Caki2 (cell line): ENCODE results near the gene AFAP1L1. TPM values are rescaled to one million over a fixed set of nuclear protein-coding genes. Genes with fewer than 3 reads are reported as not detected.

Experiments used
- DNase-seq: peaks from one replicate; pipeline ENCODE4 v3.0.0-alpha.2; 2015; ENCODE audit warnings: low read depth
- in situ Hi-C: cut with HindIII; loops from 2 replicates; pipeline ENCODE4 v1.10.0; 2016; ENCODE audit warnings: low sequenced_read_pairs, low pct_unique_long_range_greater_than_20kb, mixed read lengths
- total RNA-seq: library from RNA; depleted of rRNA; stranded (reverse); fragments of >200 nt; shearing (Covaris generic); gene quantifications from 2 replicates; pipeline ENCODE4 v1.2.3, GENCODE V29; 2014; ENCODE audit warnings: low replicate concordance

Gene AFAP1L1
- total RNA-seq, 1 experiment from 2014 or later = 3.6 TPM

GRCh38 chr5:149325166-149325735 is 53.6 kb downstream of the AFAP1L1 start:
- DNase-seq = no peak
- in situ Hi-C loops = no loop called here

DNA sequence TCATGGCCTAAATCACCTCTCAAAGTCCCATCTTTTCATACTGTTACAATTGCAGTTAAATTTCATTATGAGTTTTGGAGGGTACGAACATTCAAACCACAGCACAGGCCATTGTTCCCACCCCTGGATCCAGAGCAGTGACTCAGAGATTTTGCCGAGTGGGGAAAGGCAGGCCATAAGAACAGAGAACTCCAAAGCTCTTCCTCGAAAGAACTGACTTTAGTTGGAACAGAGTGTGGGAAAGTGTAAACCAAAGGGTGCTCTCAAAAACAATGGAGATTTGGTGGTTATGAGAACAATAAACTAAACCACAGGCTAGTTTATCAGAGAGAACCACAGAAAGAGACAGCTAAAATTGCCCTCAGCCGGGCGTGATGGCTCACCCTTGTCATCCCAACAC is 54.2 kb downstream of the AFAP1L1 start:
- in situ Hi-C loops = no loop called here
- no peak for DNase-seq

- in situ Hi-C loops = no loop called here
- no peak for DNase-seq
Observed at GRCh38 chr5:149326611-149327010, 55.0 kb downstream of the AFAP1L1 start.

- in situ Hi-C loops = no loop called here
- no peak for DNase-seq
Observed at GRCh38 chr5:149328177-149328576, 56.5 kb downstream of the AFAP1L1 start.

DNA sequence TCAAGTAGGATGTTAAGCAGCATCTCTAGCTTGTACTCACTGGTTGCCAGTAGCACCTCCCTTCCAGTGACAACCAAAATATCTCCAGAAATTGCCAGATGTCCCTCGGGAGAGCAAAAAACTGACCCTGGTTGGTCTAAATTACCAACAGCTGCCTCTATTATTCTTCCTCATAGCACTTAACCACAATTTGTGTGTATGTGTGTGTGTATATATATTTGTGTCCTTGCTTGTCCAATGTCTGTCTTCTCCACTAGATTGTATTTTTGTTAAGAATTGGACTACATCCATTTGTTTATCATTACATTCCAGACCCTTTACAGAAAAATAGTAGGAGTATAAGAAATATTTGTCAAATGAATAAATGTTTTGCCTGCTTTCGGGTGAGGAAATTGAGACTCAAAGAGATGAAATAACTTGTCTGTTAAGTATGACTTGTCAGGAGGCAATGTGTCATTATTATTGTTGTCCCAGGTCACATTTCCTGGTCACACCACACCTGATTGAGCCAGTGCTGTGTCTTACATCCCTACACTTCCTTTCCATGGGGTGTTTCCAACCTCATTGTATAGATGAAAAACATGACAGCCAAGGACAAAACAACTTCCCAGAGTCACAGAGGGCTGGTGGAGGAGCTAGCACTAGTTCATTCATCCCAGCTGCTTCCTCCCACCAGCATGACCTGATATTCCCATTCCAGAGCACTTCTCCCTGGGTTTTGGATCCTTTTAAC is 62.2 kb downstream of the AFAP1L1 start:
- DNase-seq = no peak
- in situ Hi-C loops = no loop called here

- DNase-seq = no peak
- in situ Hi-C loops = no loop called here
Observed at GRCh38 chr5:149337736-149338135, 66.1 kb downstream of the AFAP1L1 start.

DNA sequence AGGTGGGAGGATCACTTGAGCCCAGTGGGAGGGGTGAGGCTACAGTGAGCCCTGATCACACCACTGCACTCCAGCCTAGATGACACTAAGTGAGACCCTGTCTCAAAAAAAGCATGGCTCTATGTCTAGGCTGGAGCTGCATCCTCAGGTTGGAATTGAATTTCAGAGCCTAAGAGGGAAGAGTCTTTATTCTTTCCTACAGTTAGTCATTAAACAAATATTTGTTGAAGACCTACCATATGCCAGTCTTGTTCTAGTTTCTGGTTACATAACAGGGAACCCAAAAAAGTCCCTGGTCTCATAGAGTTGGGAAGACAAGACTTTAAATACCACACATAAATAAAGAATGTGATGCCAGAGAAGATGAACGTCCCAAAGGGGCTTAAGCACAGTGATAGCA is 66.7 kb downstream of the AFAP1L1 start:
- in situ Hi-C loops = no loop called here
- DNase-seq = no peak

DNA sequence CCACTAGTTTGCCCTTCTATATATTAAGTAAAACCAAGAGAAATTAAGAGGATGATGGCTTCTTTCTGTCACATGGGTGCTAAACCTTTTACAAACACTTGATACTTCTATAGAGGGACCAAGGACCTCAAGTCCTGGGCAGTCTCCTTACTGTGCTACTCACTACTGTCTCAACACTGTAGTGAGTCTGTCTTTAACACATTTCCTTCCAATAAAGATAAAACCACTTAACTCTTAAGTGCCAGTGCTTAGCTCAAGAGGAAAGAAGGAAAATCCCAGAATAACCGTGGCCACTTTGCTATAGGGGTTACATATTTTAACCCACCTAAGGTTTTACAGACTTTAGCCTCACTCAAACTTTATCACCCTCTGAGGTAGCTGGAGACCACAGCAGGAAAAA is 69.3 kb downstream of the AFAP1L1 start:
- in situ Hi-C loops = no loop called here

GRCh38 chr5:149341876-149342275 is 70.2 kb downstream of the AFAP1L1 start:
- in situ Hi-C loops = no loop called here
- no peak for DNase-seq

More for the DNA sequence above, 69.3 kb downstream of the AFAP1L1 start:
- no peak for DNase-seq

DNA sequence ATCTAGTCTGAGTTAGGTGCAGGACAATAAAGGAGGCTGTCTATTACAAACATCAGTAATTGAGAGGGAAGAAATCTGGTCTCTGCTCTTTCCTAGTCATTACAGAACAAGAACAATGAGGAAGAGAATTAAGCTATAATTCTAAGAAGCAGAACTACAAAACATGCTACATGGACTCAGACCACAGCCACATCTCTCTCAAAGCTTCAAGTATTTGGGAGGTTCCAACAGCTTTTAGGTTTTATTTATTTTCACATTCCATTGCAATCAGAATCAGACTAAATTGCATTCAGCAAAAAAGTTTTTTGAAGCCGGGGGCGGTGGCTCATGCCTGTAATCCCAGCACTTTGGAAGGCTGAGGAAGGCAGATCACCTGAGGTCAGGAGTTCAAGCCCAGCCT is 72.5 kb downstream of the AFAP1L1 start:
- in situ Hi-C loops = no loop called here
- DNase-seq = no peak

GRCh38 chr5:149345147-149345891 is 73.7 kb downstream of the AFAP1L1 start, which contains the start of gene GRPEL2:
GRPEL2 (plus strand) TSS chr5:149345499; CDS start chr5:149345540, 41 bp downstream.
- DNase-seq = peak; percentile 89
- in situ Hi-C loops = no loop called here

DNA sequence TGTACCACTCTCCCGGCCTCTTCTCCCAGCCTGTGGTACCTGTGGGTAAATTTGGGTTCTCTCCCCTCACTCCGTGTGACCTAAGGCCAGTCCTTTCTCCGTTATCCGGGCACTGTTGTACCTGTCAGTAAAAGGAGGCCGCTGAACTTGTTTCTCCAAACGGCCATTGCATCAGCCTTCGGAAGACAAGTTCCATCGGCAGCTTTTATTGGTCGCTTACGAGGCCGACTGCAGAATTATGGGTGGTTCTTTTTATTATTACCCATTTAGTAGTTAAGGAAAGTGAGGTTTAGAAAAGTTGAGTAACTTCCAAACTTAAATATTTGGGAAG is 74.2 kb downstream of the AFAP1L1 start:
- in situ Hi-C loops = no loop called here
- DNase-seq = no peak

GRCh38 chr5:149348518-149348917 is 76.9 kb downstream of the AFAP1L1 start:
- in situ Hi-C loops = no loop called here
- DNase-seq = no peak

- no peak for DNase-seq
- in situ Hi-C loops = no loop called here
Observed at GRCh38 chr5:149349382-149349781, 77.7 kb downstream of the AFAP1L1 start.

- in situ Hi-C loops = no loop called here
- DNase-seq = no peak
Observed at GRCh38 chr5:149352169-149352568, 80.5 kb downstream of the AFAP1L1 start.

- in situ Hi-C loops = no loop called here
- no peak for DNase-seq
Observed at GRCh38 chr5:149353911-149354310, 82.3 kb downstream of the AFAP1L1 start.

- no peak for DNase-seq
- in situ Hi-C loops = no loop called here
Observed at GRCh38 chr5:149355688-149356087, 84.0 kb downstream of the AFAP1L1 start.

GRCh38 chr5:149356391-149356790 is 84.7 kb downstream of the AFAP1L1 start:
- in situ Hi-C loops = no loop called here
- DNase-seq = no peak
